SK-N-SH (cell line): ENCODE measurements around the gene PXDN. TPM values are rescaled to one million over a fixed set of nuclear protein-coding genes. Genes with fewer than 3 reads are reported as not detected.
A peak's percentile ranks its signal among the peaks of the same experiment; 100 is the strongest.

ENCODE experiments used
- CTCF ChIA-PET: fragments of 300-600, 350-600 bp; formaldehyde crosslinking; extraction: SDS; loops from one replicate; lab custom pipeline; 2021; lab: Yijun Ruan, JAX
- POLR2A ChIA-PET: fragments of 350-600 bp; sonication (Branson Sonifier 250); formaldehyde crosslinking; extraction: SDS; loops from one replicate; lab custom pipeline; 2020; ENCODE audit warnings: antibody characterized with exemption, inconsistent platforms; lab: Yijun Ruan, JAX
- DNase-seq: peaks from one replicate; pipeline ENCODE4 v3.0.0; 2012
- H2AFZ ChIP-seq: fragments of 200-600 bp; sonication (generic); 2 replicates; pipeline ENCODE4 v1.8.1; 2016; ENCODE audit warnings: antibody characterized with exemption, mild to moderate bottlenecking, low read depth
- H3F3A ChIP-seq: fragments of 200-600 bp; sonication (generic); replicated peaks from 2 replicates; pipeline ENCODE3; 2016; ENCODE audit warnings: antibody characterized with exemption, mild to moderate bottlenecking; ENCODE audit not compliant: insufficient read depth
- H3K27ac ChIP-seq, 2 experiments: fragments of 200-500 bp in 1 of 2; fragments of 200-600 bp in 1 of 2; sonication (Bioruptor generic) in 1 of 2; sonication (generic), shearing (Covaris generic) in 1 of 2; 2 replicates each; pipeline versions ENCODE4 v1.5.1 to v1.6.1; 2014 to 2016; ENCODE audit warnings: low read depth in 2 of 2, inconsistent platforms in 1 of 2, low read length in 1 of 2, mild to moderate bottlenecking in 1 of 2, mixed read lengths in 1 of 2
- H3K27me3 ChIP-seq: fragments of 200-600 bp; sonication (generic), shearing (Covaris generic); 2 replicates; pipeline ENCODE4 v1.6.1; 2016; ENCODE audit warnings: mixed run types; ENCODE audit not compliant: insufficient read depth
- H3K36me3 ChIP-seq, 2 experiments: fragments of 200-500 bp in 1 of 2; fragments of 200-600 bp in 1 of 2; sonication (Bioruptor generic) in 1 of 2; sonication (generic) in 1 of 2; replicated peaks in 1 of 2; 2 replicates each; pipeline versions ENCODE3 to v1.5.1; 2014 to 2016; ENCODE audit warnings: low read length in 1 of 2, mild to moderate bottlenecking in 1 of 2; ENCODE audit not compliant: insufficient read depth in 2 of 2, control insufficient read depth in 1 of 2
- H3K4me1 ChIP-seq, 2 experiments: fragments of 200-500 bp in 1 of 2; fragments of 200-600 bp in 1 of 2; sonication (Bioruptor generic) in 1 of 2; sonication (generic), shearing (Covaris generic) in 1 of 2; 2 replicates each; pipeline versions ENCODE4 v1.5.1 to v1.6.1; 2014 to 2016; ENCODE audit warnings: low read depth in 1 of 2, low read length in 1 of 2, mixed run types in 1 of 2; ENCODE audit not compliant: insufficient read depth in 2 of 2, control insufficient read depth in 1 of 2
- H3K4me2 ChIP-seq: fragments of 200-600 bp; sonication (generic), shearing (Covaris generic); 2 replicates; pipeline ENCODE4 v1.6.1; 2017; ENCODE audit warnings: mixed run types
- H3K4me3 ChIP-seq, 2 experiments: fragments of 200-500 bp in 1 of 2; fragments of 200-600 bp in 1 of 2; sonication (Bioruptor generic) in 1 of 2; sonication (generic), shearing (Covaris generic) in 1 of 2; 2 replicates each; pipeline versions ENCODE4 v1.5.1 to v1.8.1; 2014 to 2016; ENCODE audit warnings: low read depth in 2 of 2, inconsistent platforms in 1 of 2, low read length in 1 of 2, mild to moderate bottlenecking in 1 of 2, mixed read lengths in 1 of 2, moderate library complexity in 1 of 2
- H3K79me2 ChIP-seq: fragments of 200-600 bp; sonication (generic); 2 replicates; pipeline ENCODE4 v1.8.1; 2017; ENCODE audit warnings: mild to moderate bottlenecking; ENCODE audit not compliant: insufficient read depth
- H3K9ac ChIP-seq: fragments of 200-600 bp; sonication (generic); 2 replicates; pipeline ENCODE4 v1.6.1; 2017; ENCODE audit warnings: mixed run types
- H3K9me2 ChIP-seq: fragments of 200-600 bp; sonication (generic); 2 replicates; pipeline ENCODE4 v1.6.1; 2017; ENCODE audit warnings: mixed run types
- H3K9me3 ChIP-seq: fragments of 200-600 bp; sonication (generic); 2 replicates; pipeline ENCODE4 v1.6.1; 2017; ENCODE audit warnings: mixed run types, mild to moderate bottlenecking, moderate library complexity
- H4K20me1 ChIP-seq: fragments of 200-600 bp; sonication (generic); 2 replicates; pipeline ENCODE4 v1.6.1; 2017; ENCODE audit warnings: mild to moderate bottlenecking, mixed run types; ENCODE audit not compliant: insufficient read depth
- CHD2 ChIP-seq: fragments of 150-350 bp; IDR thresholded peaks from 2 replicates; pipeline ENCODE4 v1.6.1; 2018; ENCODE audit warnings: low read length; ENCODE audit not compliant: partially characterized antibody
- ELF1 ChIP-seq: IDR thresholded peaks from 2 replicates; pipeline ENCODE4 v1.4.0; 2012
- EP300 ChIP-seq, 2 experiments: IDR thresholded peaks; 2 replicates each; pipeline versions ENCODE4 v1.4.0 to v1.6.1; 2012; ENCODE audit warnings: borderline replicate concordance in 1 of 2, low read depth in 1 of 2, low read length in 1 of 2
- EZH2phosphoT487 ChIP-seq: fragments of 200-600 bp; sonication (generic); IDR thresholded peaks from 2 replicates; pipeline ENCODE4 v1.6.1; 2017; ENCODE audit warnings: low read depth, mixed run types, mild to moderate bottlenecking, antibody characterized with exemption, moderate library complexity, borderline replicate concordance
- GABPA ChIP-seq: IDR thresholded peaks from 2 replicates; pipeline ENCODE4 v1.4.0; 2012; ENCODE audit warnings: low read depth, mild to moderate bottlenecking
- GATA2 ChIP-seq: sonication (generic); formaldehyde crosslinking; IDR thresholded peaks from 2 replicates; pipeline ENCODE4 v1.5.0; 2020; ENCODE audit warnings: mild to moderate bottlenecking, missing genetic modification reagents
- IRF3 ChIP-seq: fragments of 150-350 bp; IDR thresholded peaks from 2 replicates; pipeline ENCODE4 v1.6.1; 2016; ENCODE audit warnings: mild to moderate bottlenecking, low read depth, low read length
- JUND ChIP-seq: IDR thresholded peaks from 2 replicates; pipeline ENCODE4 v1.4.0; 2012
- MXI1 ChIP-seq: IDR thresholded peaks from 2 replicates; pipeline ENCODE4 v1.6.1; 2012; ENCODE audit warnings: mild to moderate bottlenecking, low read depth, low read length, improper control_type of control experiment
- NFIC ChIP-seq: IDR thresholded peaks from 2 replicates; pipeline ENCODE4 v1.4.0; 2012; ENCODE audit warnings: borderline replicate concordance
- NRF1 ChIP-seq: IDR thresholded peaks from 2 replicates; pipeline ENCODE4 v1.6.1; 2012; ENCODE audit warnings: low read depth, mild to moderate bottlenecking, low read length
- POLR2AphosphoS5 ChIP-seq: IDR thresholded peaks from 2 replicates; pipeline ENCODE4 v1.6.1; 2012; ENCODE audit warnings: low read depth, low read length
- REST ChIP-seq: IDR thresholded peaks from 2 replicates; pipeline ENCODE4 v1.6.1; 2012; ENCODE audit warnings: mild to moderate bottlenecking, low read depth, low read length, moderate library complexity
- RXRA ChIP-seq: IDR thresholded peaks from 2 replicates; pipeline ENCODE4 v1.4.0; 2012; ENCODE audit warnings: low read depth, mild to moderate bottlenecking, borderline replicate concordance
- TAF1 ChIP-seq: IDR thresholded peaks from 2 replicates; pipeline ENCODE4 v1.6.1; 2012; ENCODE audit warnings: low read depth, mild to moderate bottlenecking, low read length, moderate library complexity, borderline replicate concordance
- TCF12 ChIP-seq: IDR thresholded peaks from 2 replicates; pipeline ENCODE4 v1.4.0; 2012
- USF1 ChIP-seq: IDR thresholded peaks from 2 replicates; pipeline ENCODE4 v1.4.0; 2012; ENCODE audit warnings: low read depth, borderline replicate concordance
- USF2 ChIP-seq: fragments of 150-350 bp; IDR thresholded peaks from 2 replicates; pipeline ENCODE4 v1.6.1; 2017; ENCODE audit warnings: antibody characterized with exemption, low read length, low read depth, borderline replicate concordance
- YY1 ChIP-seq: IDR thresholded peaks from 2 replicates; pipeline ENCODE4 v1.4.0; 2012; ENCODE audit warnings: low read depth, mild to moderate bottlenecking
- WGBS: methylation state at CpG from one replicate; pipeline ENCODE4 v1.1.6; 2017; ENCODE audit warnings: low lambda C conversion rate; 5-methylcytosine and 5-hydroxymethylcytosine counted together
- polyA plus RNA-seq, 3 experiments: library from polyadenylated mRNA; depleted of rRNA; stranded (reverse); fragments of >200 nt; gene quantifications; 2 replicates each; pipeline ENCODE4 v1.2.3, GENCODE V29; 2012
- TF ChIP-seq, protein P1 (sequence below): fragments of 200-600 bp; sonication (generic); IDR thresholded peaks from 2 replicates; pipeline ENCODE4 v1.6.1; 2017; ENCODE audit warnings: antibody characterized with exemption, mild to moderate bottlenecking, moderate library complexity

Gene PXDN
- polyA plus RNA-seq, 1 of the 3 experiments (the other 2 are of a cell fraction) = 146 TPM

GRCh38 chr2:1746174-1747064, 2.1 kb upstream of the PXDN start (continued):
- no peak for TF ChIP-seq POLR2AphosphoS5
- no peak for TF ChIP-seq MXI1
- no peak for TF ChIP-seq GATA2 (CRISPR knock-in tag)
- no peak for TF ChIP-seq USF2
- TF ChIP-seq IRF3 = no peak
- no peak for TF ChIP-seq NFIC
- TF ChIP-seq CHD2 = no peak
- no peak for TF ChIP-seq EZH2phosphoT487
- no peak for TF ChIP-seq USF1
- TF ChIP-seq GABPA = no peak
- TF ChIP-seq ELF1 = no peak

DNA sequence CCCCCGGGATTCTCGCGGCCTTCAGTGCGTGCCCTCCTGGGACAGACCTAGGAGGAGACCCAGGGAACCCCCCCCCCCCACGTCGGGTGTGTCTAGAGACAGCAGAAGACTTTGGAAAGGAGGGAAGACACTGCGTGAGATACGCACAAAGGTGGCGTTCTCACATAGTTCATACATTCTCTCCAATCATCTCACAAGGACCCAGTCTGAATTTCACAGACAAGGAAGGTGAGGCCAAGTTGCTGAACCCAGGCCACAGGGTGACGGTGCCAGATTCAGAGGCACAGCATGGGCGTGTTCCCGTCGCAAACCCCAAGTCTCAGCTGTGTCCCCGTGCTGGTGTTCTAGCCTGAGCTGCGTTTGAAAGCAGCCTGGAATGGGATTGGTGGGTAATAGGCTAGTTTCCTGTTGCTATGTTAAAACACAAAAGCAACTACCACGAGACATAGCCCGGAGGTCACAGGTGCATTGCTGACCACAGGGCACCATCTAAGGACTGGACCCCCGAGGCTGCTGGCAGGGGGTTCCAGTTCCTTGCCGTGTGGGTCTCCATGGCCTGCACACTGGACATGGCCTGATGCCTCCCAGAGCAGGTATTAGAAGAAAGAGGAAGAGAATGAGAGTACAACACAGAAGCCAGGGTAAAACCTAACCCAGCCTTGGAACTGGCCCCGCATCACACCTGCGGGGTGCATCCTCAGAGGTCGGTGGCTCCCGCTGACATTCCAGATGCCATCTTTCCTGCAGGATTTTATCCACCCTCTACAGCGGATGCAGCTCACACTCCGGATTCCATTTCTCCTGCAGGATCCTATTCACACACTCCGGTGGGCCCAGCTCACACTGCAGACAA, 1.1 kb upstream of the PXDN start:
- DNase-seq = no peak
- peaks cover 38% of the 10 kb centered on the region for H3K79me2 ChIP-seq
- ChIA-PET POLR2A (interaction anchor here (0.8 kb wide), 1 partner anchor 15 kb away, joined by 3 read pairs; no protein-coding TSS in a partner anchor), CTCF (interaction anchor here (0.6 to 2.9 kb wide), 9 partner anchors 15 to 605 kb away, joined by 3 to 15 read pairs (median 3); no protein-coding TSS in a partner anchor)
- H4K20me1 ChIP-seq = no peaks in the 10 kb centered on the region
- no peaks in the 10 kb centered on the region for H3K9me3 ChIP-seq
- peaks cover 27% of the 10 kb centered on the region for H3F3A ChIP-seq
- WGBS = 84% methylated on average over 22 of the region's 26 CpGs
- H3K27ac ChIP-seq = peak overlapping the region; percentile 95 to 98; a peak in 2 of 4 replicates
- H3K27me3 ChIP-seq = no peaks in the 10 kb centered on the region
- H3K9ac ChIP-seq = peak overlapping the region; percentile 98
- peak overlapping the region; percentile 71 to 91 for H3K4me3 ChIP-seq
- no peak overlapping the region for H2AFZ ChIP-seq
- H3K9me2 ChIP-seq = no peaks in the 10 kb centered on the region
- H3K36me3 ChIP-seq = peaks cover 3 to 4% of the 10 kb centered on the region in 2 experiments
- peaks cover 16 to 32% of the 10 kb centered on the region in 2 experiments; a peak in 3 of 4 replicates for H3K4me1 ChIP-seq
- H3K4me2 ChIP-seq = peak overlapping the region; percentile 89
- TF ChIP-seq JUND (no peak), EP300 (IDR thresholded peaks at IDR 0.05; ENCODE audit: borderline replicate concordance in 1 of 2, low read depth in 1 of 2, low read length in 1 of 2) (no peak), CHD2 (no peak), GATA2 (CRISPR knock-in tag) (no peak), RXRA (no peak), GABPA (no peak), TCF12 (no peak), NRF1 (no peak), REST (no peak), TAF1 (no peak), YY1 (no peak)
- TF ChIP-seq, protein P1, sequence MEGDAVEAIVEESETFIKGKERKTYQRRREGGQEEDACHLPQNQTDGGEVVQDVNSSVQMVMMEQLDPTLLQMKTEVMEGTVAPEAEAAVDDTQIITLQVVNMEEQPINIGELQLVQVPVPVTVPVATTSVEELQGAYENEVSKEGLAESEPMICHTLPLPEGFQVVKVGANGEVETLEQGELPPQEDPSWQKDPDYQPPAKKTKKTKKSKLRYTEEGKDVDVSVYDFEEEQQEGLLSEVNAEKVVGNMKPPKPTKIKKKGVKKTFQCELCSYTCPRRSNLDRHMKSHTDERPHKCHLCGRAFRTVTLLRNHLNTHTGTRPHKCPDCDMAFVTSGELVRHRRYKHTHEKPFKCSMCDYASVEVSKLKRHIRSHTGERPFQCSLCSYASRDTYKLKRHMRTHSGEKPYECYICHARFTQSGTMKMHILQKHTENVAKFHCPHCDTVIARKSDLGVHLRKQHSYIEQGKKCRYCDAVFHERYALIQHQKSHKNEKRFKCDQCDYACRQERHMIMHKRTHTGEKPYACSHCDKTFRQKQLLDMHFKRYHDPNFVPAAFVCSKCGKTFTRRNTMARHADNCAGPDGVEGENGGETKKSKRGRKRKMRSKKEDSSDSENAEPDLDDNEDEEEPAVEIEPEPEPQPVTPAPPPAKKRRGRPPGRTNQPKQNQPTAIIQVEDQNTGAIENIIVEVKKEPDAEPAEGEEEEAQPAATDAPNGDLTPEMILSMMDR = no peak
